ENCODE results near the gene CHAT.

DNA sequence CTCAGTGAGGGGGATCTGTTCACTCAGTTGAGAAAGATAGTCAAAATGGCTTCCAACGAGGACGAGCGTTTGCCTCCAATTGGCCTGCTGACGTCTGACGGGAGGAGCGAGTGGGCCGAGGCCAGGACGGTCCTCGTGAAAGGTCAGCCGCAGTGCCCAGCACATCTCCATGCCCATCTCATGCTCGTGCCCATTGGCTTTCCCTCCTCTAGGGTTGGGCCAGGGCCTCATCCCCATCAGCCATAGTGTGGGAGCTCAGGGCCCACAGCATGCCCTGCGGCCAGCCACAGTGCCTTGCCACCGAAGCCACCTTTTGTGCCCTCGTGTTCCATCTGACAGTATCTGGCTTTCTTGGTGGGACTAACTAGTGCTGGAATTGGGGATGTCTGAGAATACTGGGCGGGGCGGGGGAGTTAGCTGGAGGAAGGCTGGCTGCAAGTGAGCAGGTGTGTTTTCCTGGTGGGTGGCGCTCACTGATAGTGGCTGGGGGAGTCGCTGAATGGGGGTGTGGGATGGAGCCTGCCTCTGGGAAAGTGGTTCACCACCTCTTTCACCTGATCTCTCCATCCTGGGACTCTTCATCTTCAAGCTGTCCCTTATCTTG is 13.9 kb downstream of the CHAT start:
- TF ChIP-seq CTCF (IDR thresholded peaks at IDR 0.05): no peak
- no peak for TF ChIP-seq POLR2A (IDR thresholded peaks at IDR 0.05)

Measured in body of pancreas (tissue), 4 donors.